GM12874 (cell line): ENCODE results near the gene ZFHX2.

Experiments used
- CTCF ChIP-seq: IDR thresholded peaks from 2 replicates; pipeline ENCODE4 v1.5.1; 2011; ENCODE audit warnings: low read depth, mild to moderate bottlenecking, control low read depth, low read length, moderate library complexity; ENCODE audit not compliant: insufficient read depth

ZFHX2 gene

GRCh38 chr14:23580948-23581281 is 29.4 kb upstream of the ZFHX2 start:
- no peak for TF ChIP-seq CTCF

- no peak for TF ChIP-seq CTCF
Observed at GRCh38 chr14:23580152-23580926, 28.8 kb upstream of the ZFHX2 start.

- TF ChIP-seq CTCF: no peak
Observed at GRCh38 chr14:23579739-23580138, 28.2 kb upstream of the ZFHX2 start.

- no peak for TF ChIP-seq CTCF
Observed at GRCh38 chr14:23579311-23579630, 27.7 kb upstream of the ZFHX2 start.

GRCh38 chr14:23578560-23579310 is 27.2 kb upstream of the ZFHX2 start, which contains the start of gene JPH4:
TSS of gene JPH4 (minus strand) at chr14:23578790. CDS start at chr14:23577453, 1,337 bp downstream.
- TF ChIP-seq CTCF: no peak

- TF ChIP-seq CTCF: no peak
Observed at GRCh38 chr14:23577710-23578392, 26.3 kb upstream of the ZFHX2 start.

GRCh38 chr14:23577004-23577681 is 25.6 kb upstream of the ZFHX2 start:
- TF ChIP-seq CTCF: no peak
